MM.1S (cell line): ENCODE data around the gene CST8.

Experiments used
- DNase-seq: peaks from one replicate; pipeline ENCODE4 v3.0.0-alpha.2; 2015
- H2AFZ ChIP-seq: fragments of 300-600 bp; sonication (generic); 2 replicates; pipeline ENCODE4 v1.6.0; 2016; ENCODE audit warnings: antibody characterized with exemption, low read length
- H3F3A ChIP-seq: fragments of 300-600 bp; sonication (generic); 2 replicates; pipeline ENCODE4 v1.6.1; 2016; ENCODE audit warnings: mild to moderate bottlenecking, antibody characterized with exemption, low read length, moderate library complexity, mixed read lengths; ENCODE audit not compliant: insufficient read depth
- H3K27ac ChIP-seq: fragments of 300-600 bp; sonication (generic); 2 replicates; pipeline ENCODE4 v1.5.1; 2016; ENCODE audit warnings: mild to moderate bottlenecking, low read length
- H3K27me3 ChIP-seq: fragments of 300-600 bp; sonication (generic); replicated peaks from 2 replicates; pipeline ENCODE4 v1.6.0; 2016; ENCODE audit warnings: low read length; ENCODE audit not compliant: insufficient read depth
- H3K36me3 ChIP-seq: fragments of 300-600 bp; sonication (generic); replicated peaks from 2 replicates; pipeline ENCODE4 v1.6.1; 2016; ENCODE audit warnings: mild to moderate bottlenecking, low read length, mixed read lengths; ENCODE audit not compliant: insufficient read depth
- H3K4me1 ChIP-seq: fragments of 300-600 bp; sonication (generic); 2 replicates; pipeline ENCODE4 v1.6.1; 2016; ENCODE audit warnings: low read length, mixed read lengths
- H3K4me2 ChIP-seq: fragments of 300-600 bp; sonication (generic); 2 replicates; pipeline ENCODE4 v1.6.0; 2016; ENCODE audit warnings: low read depth, low read length
- H3K4me3 ChIP-seq: fragments of 300-600 bp; sonication (generic); 2 replicates; pipeline ENCODE4 v1.5.1; 2016; ENCODE audit warnings: low read length, mixed read lengths
- H3K79me2 ChIP-seq: fragments of 300-600 bp; sonication (generic); 2 replicates; pipeline ENCODE4 v1.6.1; 2016; ENCODE audit warnings: mixed run types, low read length, mixed read lengths
- H3K9ac ChIP-seq: fragments of 300-600 bp; sonication (generic); 2 replicates; pipeline ENCODE4 v1.6.1; 2016; ENCODE audit warnings: low read length, mixed read lengths
- H3K9me2 ChIP-seq: fragments of 300-600 bp; sonication (generic); replicated peaks from 2 replicates; pipeline ENCODE4 v1.6.1; 2016; ENCODE audit warnings: mild to moderate bottlenecking, low read length, mixed read lengths; ENCODE audit not compliant: insufficient read depth
- H3K9me3 ChIP-seq: fragments of 300-600 bp; sonication (generic); replicated peaks from 2 replicates; pipeline ENCODE4 v1.6.1; 2016; ENCODE audit warnings: mild to moderate bottlenecking, low read length, mixed read lengths; ENCODE audit not compliant: insufficient read depth
- H4K20me1 ChIP-seq: fragments of 300-600 bp; sonication (generic); 2 replicates; pipeline ENCODE4 v1.6.1; 2016; ENCODE audit warnings: mild to moderate bottlenecking, low read length, moderate library complexity, mixed read lengths; ENCODE audit not compliant: insufficient read depth
- EZH2 ChIP-seq: fragments of 300-600 bp; sonication (generic); optimal IDR thresholded peaks from 2 replicates; pipeline ENCODE3; 2017; ENCODE audit warnings: low read depth, mild to moderate bottlenecking, antibody characterized with exemption, low read length, mixed read lengths
- EZH2phosphoT487 ChIP-seq: fragments of 300-600 bp; sonication (generic); IDR thresholded peaks from 2 replicates; pipeline ENCODE4 v1.6.1; 2018; ENCODE audit warnings: antibody characterized with exemption, low read length
- TF ChIP-seq, protein P1 (sequence below): fragments of 300-600 bp; sonication (generic); IDR thresholded peaks from 2 replicates; pipeline ENCODE4 v1.5.1; 2016; ENCODE audit warnings: antibody characterized with exemption, low read length, mixed read lengths

Gene CST8

DNA sequence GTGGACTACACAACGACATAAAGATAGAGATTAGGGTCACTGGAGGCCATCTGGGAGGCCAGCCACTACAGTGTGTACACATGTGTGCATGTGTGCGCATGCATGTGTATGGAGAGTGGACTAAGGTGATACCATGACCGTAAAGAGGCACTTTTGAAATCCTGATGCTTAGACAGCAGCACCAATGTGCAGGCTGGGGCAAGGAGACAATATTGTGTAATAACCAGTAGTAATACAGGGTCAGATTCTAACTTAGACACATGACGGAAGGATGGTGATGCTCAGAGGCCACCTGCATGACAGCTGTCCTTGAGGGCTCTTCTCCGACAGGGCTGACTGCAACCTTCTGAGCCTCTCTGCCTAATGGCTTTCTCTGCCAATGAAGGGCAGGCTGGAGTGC, 51.9 kb downstream of the CST8 start:
- Histone ChIP-seq H3K9me3 (no peaks in the 10 kb centered on the region), H3K79me2 (no peaks in the 10 kb centered on the region), H3K27ac (no peak overlapping the region), H2AFZ (no peak overlapping the region), H3K36me3 (no peaks in the 10 kb centered on the region), H3K9me2 (no peaks in the 10 kb centered on the region), H4K20me1 (no peaks in the 10 kb centered on the region), H3K9ac (no peak overlapping the region), H3K27me3 (no peaks in the 10 kb centered on the region), H3K4me1 (no peaks in the 10 kb centered on the region), H3K4me3 (no peak overlapping the region), H3F3A (no peaks in the 10 kb centered on the region), H3K4me2 (no peak overlapping the region)
- no peak for DNase-seq
- TF ChIP-seq, protein P1, sequence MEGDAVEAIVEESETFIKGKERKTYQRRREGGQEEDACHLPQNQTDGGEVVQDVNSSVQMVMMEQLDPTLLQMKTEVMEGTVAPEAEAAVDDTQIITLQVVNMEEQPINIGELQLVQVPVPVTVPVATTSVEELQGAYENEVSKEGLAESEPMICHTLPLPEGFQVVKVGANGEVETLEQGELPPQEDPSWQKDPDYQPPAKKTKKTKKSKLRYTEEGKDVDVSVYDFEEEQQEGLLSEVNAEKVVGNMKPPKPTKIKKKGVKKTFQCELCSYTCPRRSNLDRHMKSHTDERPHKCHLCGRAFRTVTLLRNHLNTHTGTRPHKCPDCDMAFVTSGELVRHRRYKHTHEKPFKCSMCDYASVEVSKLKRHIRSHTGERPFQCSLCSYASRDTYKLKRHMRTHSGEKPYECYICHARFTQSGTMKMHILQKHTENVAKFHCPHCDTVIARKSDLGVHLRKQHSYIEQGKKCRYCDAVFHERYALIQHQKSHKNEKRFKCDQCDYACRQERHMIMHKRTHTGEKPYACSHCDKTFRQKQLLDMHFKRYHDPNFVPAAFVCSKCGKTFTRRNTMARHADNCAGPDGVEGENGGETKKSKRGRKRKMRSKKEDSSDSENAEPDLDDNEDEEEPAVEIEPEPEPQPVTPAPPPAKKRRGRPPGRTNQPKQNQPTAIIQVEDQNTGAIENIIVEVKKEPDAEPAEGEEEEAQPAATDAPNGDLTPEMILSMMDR, result no peak
- no peak for TF ChIP-seq EZH2phosphoT487
- no peak for TF ChIP-seq EZH2

DNA sequence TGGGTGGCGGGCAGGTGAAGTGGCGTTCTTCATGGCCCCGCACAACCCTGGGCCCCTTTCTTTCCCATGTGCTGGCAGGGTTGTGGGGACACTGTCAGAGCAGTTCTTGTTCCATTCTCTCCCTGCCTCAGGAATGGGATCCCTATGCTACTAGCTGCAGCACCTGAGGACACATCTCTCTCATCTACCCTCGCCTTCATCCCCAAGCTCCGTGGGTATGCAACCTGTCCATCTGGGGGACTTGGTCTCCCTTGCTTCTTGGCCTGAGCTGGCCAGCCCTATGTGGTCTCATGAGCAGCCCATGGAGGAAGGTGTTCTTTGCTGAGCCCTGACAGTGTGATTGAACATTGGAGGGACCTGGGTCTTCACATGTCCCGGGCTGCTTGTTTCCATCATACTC, 53.2 kb downstream of the CST8 start:
- Histone ChIP-seq H3K4me3 (no peak overlapping the region), H3K9me3 (no peaks in the 10 kb centered on the region), H2AFZ (no peak overlapping the region), H3K79me2 (no peaks in the 10 kb centered on the region), H3K27me3 (no peaks in the 10 kb centered on the region), H3K36me3 (no peaks in the 10 kb centered on the region), H4K20me1 (no peaks in the 10 kb centered on the region), H3K4me2 (no peak overlapping the region), H3K4me1 (no peaks in the 10 kb centered on the region), H3K9ac (no peak overlapping the region), H3F3A (no peaks in the 10 kb centered on the region), H3K9me2 (no peaks in the 10 kb centered on the region), H3K27ac (no peak overlapping the region)
- no peak for TF ChIP-seq EZH2phosphoT487
- DNase-seq, result no peak
